IPS DF 4.7 (cell line): ENCODE measurements around the gene CITED1.
"Not testable (repeated sequence)": the region's sequence is repeated elsewhere in the genome, so short reads cannot be mapped to it uniquely, and the experiment has no call there.

Source experiments
- DNase-seq: peaks from one replicate; pipeline ENCODE4 v3.0.0-alpha.2; 2013; ENCODE audit warnings: low spot score; ENCODE audit errors: extremely low read depth

Gene CITED1, protein sequence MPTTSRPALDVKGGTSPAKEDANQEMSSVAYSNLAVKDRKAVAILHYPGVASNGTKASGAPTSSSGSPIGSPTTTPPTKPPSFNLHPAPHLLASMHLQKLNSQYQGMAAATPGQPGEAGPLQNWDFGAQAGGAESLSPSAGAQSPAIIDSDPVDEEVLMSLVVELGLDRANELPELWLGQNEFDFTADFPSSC

DNA sequence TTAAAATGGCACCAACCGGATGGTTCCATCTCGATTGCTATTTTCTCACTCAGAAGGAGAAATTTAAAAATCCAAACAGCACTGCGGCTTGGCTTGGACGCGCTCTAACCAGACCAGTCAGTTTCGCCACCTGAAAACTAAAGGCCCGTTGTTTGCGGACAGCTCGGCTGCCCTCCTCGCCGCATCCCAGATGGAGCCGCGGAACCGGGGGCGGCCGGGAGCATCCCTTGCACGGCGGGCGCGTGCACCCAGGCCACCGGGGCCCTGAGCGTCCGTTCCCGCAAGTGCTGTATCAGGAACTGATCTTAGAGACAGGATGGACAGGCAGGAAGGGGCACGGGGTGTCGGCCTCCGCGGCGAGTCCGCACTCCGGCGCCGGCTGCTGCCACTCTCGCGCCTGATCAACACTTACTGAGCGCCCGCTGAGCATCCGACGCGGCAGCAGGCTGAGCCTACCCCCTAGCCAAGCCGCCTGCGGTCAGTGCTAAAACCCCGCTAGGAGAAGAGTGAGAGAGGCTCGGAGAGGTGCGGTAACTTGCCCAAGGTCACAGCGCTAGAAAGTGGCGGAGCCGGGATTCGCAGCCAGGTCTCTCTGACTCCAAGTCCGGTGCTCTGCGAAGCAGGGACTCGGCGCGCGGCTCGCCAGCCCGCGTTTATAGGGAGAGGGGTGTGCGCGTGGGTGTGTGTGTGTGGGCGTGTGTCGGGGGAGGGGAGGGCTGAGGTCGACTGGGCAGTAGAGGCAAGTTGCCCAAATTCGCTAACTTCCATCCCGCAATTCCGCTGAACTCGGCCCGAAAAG, at the start of gene CITED1:
Gene CITED1, minus strand, starts transcription at position 629 of the 799 bp plus-strand sequence. CDS start 3,045 bp downstream, outside the sequence.
- DNase-seq: no peak

DNA sequence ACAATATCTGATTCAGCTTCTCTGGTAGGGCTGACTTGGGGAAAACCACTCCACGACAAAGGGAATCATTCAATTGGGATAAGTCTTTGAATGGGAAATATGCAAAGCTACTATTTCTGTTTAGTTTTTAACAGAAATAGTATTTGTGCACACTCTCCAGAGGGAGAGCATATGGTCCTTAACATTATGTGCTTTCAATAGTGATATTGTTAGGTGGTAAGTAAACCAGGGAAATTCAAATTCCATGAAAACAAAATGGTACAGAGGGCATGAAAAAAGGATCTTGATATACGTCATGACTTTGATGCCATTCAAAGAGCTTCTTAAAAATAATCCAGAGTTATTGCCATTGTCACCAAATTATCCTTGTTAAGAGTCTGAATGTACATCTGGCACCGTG, 47.1 kb upstream of the CITED1 start:
- DNase-seq: no peak

DNA sequence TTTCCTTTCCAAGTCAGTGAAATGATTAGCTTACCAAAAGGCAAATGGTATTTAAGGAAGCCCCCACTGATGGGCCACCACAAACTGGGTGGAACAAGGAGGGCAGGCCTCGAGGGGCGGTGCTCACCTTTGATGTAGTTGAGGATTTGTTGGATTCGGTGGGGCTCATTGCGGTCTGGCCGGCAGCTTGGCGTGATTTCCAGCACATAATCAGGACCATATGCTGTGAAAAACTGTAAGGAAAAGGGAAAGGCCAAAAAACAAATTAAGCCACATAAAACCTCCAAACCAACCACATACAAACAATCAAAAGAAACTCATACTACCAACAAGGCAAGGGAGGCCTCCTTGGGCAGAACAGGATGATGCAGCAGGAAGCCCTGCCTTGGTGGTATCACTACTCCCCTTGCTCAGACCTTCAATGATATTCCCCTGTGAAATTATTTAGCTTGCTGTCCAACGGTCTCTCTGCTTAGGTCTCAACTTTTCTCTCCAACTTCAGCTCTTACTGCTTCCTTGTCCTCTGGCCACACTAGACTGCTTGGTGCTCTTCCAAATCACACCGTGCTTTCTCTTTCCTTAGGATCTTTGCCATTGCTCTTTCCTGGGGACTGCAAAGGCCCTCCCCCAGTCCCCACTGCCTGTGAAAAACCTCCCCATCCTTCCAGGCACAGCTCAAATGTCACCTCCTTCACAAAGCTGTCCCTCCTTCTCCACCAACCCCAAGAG, 46.1 kb upstream of the CITED1 start:
- DNase-seq: no peak

DNA sequence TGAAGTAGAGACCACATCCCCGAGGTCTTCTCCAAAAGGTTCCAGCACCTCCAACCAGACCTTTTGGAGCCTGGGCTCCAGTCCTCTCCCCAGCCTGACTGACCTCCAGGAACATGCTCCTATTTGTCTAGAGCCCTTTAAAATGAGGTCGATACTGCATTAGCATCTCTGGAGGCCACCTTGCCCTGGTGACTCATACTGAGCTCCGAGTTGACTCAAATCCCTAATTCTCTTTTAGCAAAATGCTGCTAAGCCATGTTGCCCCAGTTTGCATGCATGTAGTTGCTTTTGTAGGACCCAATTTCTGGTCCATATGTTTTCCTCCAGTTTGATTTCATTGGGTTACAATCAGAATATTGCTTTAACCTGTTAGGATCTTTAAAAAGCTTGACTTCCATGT, 43.5 kb upstream of the CITED1 start:
- DNase-seq: no peak

DNA sequence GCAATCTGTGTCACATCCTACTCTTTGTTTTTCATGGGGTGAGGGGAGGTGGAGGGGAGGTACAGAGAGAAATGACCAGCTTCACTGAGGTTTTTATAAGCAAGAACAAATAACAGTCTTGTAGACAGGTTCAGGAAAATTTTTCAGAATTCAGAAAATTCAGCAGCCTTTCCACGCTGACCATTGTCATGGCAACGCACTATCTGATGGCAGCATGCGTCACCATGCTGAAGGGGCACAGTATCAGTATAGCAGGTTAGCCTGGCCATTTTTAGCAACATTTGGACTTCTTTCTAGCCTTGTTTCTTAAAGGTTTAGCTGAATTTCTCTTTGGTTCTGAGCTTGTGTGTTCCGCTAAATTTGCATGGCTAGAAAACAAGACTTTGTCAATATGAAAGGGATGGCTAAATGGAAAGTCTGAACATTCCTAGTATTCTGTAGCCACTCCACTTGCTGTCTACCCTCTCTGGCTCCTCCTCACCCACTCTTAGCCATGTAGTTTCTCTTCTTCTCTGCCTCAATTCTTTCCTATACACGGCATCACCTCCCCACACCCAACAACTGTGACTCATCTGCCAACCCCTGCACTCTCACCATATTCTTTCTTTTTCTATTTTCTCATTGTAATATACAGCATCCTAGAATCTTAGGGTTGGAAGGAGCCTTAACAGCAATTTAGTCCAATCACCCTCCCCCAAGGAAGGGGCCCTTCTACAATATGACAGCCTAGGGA, 42.7 kb upstream of the CITED1 start:
- DNase-seq: no peak

DNA sequence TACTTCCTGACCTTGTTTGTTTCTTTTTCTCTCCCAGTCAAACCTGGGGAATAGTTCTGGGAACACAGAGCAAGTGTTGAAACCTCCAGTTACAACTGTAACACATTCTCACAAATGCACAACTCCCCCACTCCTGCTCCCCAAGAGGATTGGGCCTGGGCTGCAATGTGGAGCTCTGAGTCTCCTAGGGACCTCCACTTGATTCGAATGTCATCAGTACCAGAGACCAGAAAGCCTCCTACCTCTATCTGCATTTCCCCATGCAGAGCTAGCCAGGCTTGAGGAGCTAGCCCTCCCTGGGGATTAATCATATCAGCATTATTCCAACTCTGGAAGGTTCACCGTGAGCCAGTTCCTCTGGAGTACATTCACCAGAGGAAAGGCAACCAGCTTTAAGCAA, 41.7 kb upstream of the CITED1 start:
- DNase-seq: no peak

DNA sequence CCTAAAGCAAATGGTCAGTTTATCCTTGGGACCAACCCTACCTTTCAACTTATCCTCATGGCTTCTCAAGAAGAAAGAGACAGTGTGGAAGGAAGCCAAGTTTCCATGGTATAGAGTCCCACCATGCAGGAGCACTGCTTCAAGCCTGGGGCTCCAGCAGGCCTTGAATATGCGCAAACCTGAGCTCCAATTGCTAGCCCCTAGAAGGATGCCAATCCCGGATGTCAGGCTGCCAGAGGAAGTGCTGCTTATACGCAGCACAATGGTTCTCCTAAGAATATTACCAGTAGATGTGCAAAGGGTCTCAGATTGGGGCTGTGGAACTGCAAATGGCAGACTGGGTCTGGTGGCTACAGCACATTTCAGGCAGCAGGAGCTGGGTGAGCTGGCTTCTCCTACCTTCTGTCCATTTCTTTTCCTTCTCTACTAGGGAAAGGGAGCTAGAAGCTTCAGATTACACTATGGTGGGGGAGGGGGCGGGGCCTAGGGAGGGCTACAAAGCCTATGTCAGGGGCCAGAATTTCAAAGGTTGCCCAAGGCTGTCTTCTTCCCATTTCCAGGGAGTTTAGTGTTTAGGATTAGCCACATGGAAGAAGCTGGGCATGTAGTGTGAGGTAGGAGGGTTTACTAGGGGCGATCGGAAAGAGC, 40.7 kb upstream of the CITED1 start:
- DNase-seq: peak; percentile 7

DNA sequence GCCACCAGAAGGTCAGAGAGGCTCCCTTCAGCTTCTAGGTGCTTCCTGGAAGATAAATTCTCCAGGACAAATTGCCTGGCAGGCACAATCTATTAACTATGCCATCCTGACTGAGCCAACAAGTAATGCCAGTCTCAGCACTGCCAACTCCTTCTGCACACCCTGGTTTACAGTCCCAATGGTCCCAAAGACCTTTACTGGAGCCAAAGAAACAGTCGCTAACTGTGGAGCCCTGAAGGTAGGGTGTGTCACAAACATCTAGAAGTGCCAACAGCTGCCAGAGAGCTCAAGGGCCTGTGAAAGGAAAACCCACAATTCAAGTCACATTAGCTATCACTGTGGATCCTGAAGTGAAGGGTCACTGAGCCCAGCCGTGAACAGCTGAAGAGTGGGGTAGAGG, 34.9 kb upstream of the CITED1 start:
- DNase-seq: no peak

DNA sequence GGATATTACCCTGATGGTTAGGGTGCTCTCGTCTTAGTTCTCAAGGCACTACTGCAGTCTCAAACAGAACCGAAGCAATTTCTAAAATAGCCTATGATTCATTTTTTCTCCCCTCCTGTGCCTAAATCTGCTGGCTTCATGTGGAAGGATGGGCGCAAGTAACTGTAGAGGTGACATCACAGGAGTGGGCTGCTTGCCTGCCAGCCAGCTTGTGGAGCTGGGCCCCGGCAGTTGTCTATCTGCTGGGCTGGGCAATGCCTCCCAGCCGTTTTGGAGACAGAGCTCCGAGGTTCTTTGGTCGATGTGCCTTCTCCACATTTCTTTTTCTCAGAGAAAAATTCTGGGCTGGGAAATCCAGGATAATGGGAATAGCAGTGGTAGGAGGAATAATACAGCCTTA, 34.3 kb upstream of the CITED1 start:
- no peak for DNase-seq

DNA sequence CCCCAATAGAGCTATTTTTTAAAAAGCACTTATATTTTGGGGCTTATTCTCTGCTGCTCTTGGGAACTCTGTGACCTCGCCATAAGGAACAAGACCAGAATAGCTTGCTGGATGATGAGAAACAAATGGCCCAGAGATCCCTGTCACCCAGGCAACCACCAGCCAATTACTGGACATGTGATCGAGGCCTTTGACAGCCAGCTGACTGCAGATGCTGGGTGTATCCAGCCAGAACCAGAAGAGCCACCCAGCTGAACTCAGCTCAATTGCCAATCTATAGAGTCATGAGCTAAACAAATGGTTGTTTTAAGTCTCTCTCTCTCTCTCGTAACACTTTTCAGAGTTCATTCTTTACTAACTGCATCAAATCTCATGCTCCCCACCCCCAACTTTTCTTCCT, 24.4 kb upstream of the CITED1 start:
- DNase-seq: no peak

DNA sequence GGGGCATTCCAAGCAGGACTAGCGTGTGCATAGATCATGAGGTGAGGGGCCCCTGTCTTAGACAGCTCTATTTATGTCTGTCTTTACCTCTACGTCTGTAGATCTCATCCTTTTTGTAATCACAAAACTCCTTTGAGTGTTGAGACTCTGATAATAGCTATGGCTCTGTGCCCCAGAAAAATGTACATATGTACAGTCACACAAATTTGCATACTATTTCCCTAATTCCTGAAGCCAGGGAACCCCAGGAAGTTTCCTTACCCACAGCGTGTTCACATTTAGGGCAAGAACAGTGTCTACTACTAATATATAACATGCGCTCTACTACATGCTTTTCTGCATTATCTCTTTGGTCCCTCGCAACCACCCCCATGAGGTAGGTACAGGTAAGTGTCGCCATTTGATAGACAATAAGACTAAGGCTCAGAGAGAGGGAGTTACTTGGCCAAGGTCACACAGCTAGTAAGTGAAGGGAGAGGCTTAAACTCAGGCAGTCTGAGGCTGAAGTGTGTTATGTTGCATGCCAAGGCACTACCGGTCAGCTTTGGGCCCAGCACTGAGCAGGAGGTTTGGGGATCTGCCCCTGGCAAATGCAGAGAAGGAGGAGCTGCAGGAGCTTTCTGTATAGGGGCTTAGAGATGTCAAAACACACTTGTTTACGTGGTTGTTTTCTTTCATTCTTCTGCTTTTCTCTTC, 21.0 kb upstream of the CITED1 start:
- DNase-seq: no peak

DNA sequence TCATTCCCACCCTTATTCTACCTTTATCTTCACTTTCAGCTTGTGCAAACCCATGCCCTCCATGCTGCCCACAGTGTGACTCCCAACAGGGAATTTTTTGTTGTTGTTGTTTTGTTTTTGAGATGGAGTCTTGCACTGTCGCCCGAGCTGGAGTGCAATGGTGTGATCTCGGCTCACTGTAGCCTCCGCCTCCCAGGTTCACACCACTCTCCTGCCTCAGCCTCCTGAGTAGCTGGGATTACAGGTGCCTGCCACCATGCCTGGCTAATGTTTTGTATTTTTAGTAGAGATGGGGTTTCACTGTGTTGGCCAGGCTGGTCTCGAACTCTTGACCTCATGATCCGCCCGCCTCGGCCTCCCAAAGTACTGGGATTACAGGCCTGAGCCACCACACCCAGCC, 13.9 kb upstream of the CITED1 start:
- not testable (repeated sequence) for DNase-seq

DNA sequence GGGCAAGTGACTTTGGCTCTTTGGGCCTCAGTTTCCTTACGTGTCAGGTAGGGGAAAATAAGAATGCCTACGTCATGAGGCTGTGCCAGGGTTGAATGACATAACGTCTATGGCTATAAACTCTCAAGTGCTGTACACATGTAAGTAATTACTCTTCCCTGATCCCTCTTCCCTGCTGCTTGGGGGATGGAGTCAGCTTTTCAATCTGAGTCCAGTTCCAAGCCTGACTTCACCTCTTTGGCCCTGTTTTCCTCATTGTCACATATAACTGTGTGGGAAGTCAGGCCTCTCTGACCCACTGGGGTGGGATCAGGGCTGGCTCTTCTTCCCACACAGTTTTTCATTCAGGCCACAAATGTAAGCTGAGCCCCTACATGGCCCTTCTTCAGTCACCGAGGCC, 11.4 kb upstream of the CITED1 start:
- DNase-seq: no peak

DNA sequence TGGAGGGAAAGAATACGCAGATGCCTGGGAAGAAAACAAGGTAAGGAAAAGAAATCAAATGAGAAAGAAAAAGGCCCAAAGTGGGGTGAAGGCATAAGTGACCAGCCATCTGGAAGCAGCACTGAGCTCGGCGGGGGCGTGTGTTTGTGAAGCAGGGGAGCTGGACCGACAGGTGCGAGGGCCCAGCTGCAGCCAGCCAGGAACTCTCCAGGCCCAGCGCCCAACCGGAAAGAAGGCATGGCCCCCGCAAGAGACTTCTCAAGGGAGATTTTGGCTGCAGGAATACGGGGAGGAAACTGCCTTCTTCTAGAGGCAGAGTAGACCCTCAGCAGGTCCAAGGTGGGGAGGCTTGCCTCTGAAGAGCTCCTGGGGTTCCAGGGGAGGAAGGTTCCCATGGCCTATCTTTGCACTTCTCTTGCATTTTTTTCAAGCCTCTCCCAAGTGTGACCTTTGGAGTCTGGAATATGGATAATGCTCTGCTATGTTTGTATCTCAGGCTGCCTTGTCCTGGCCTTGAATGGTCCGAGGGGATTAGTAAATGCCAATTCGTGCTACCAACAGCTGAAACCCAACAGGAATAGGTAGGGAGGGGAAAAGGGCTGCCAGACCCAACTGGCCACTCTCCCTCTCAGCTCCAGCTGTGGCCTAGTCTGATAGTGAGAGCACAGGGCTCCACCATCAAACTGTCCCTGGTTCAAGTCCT, 10.8 kb upstream of the CITED1 start:
- DNase-seq: no peak

DNA sequence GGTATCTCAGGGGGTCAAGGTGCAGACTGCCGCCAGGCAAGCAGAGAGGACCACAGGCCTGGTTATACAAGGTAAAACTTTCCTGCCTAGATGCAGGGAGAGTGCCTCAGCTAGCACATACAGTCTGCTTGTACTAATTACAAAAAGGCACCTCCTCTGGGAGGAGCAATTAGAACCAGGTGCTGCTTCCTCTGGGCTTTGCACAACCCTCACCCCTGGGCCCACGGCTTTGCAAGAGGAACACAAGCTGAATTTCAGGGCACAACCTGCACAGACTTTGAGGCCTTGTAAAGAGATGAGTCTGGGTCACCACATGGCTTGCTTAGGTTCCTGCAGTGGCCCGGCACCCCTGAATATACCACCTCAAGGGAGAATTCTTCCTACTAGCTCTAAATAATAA, 9.2 kb upstream of the CITED1 start:
- DNase-seq: no peak

DNA sequence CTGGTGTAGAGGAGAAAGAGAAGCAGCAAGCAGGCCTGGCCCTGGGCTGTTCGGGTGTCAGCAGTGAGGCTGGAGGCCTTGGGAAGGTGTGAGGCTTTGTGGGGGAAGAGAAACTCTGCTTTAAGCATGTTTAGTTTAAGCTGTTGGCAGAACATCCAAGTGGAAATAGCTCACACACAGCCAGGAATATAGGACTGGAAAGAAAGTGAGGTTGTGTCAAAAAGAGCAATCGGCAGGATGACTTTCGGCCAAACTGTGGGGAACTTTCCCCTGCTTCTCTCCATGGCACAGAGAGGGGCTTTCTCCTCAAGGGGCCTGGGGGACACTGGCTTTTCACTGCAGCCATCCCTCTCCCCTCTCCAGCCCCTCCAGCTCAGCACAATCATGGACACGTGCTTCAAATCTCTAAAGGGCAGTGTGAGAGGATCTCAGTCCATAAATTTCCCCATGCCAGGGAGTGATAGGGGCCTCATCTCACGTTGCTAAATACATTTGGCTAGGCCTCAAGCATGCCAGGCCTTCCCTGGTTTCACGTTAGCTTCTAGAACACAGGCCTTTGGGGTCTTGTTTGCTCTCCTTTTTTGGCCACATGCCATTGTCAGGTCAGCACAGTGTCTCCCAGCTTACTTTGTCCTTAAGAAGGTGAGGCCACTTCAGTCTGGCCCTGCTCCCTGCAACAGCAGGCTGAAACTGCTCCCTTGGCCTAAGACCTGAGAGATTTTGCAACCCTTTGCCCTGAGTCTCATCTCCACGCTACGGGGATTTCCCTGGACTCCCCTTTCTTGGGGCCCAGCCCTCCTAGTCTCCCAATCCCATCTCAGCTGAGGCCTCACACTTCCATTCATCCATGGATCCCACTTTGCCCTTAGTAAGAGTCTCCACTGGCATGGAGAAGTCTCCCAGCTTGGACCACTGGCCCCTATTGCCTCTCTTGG, 8.3 kb upstream of the CITED1 start:
- DNase-seq: no peak

DNA sequence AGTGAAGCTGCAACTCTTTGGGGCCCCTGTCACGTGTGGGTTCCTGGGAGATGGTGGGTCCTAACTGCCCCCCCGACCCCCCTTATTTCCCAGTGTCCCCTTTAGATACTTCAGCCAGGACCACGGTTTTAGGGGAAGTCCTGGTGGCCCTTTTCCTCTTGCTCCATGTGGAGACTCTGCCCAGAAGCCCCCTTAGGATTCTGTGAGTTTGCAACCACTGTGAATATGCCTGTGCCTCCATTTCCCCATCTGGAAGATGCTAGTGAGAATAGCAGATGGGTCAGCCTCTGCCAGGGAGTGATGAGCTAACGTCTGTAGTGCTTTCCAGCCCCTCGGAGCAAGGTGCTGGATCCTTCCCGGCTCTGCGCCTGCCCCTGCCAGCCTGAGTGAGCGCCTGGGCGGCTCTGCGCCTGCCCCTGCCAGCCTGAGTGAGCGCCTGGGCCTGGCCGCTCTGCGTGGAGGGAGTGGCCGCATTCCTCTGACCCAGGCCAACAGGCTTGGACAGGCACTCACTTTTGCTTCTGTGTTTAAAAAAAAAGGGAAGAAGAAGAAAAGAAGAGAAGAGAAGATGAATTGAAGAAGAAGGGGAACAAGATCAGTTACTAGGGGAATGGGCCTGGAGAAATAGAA, 6.7 kb upstream of the CITED1 start:
- DNase-seq: no peak

DNA sequence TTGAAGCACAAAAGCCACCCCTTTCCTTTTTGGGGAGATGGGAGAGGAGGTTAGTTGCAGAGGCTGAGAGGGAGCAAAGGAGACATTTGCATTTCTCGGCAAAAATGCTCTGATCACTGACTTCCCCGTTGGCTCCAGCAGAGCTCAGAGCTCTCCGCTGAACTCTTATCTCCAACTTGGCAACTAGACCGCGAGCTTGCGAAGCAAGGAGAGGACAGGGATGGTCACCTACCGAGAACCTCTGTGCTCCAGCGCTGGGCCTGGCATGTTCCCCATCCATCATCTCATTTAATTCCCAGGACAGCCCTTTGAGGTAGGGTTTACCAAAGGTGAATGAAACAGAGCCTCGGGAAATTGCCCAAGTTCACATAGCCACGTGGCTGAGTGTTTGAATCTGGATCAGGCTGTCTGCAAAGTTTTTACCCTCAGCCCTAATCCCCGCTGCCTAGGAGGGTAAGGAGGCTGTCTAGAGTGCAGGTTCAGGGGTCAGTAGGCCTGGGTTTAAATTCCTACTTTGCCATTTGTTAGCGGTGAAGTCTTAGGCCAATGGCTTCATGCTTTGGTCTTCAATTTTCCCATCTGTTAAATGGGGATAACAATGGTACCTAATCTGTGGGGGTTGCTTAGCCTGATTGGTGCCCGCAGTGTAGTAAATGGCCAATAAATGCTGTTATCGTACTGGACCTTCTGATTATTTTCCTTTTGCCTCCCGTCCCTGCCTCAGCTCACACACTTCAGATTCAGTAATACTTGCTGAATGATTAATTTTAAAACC, 3.8 kb upstream of the CITED1 start:
- no peak for DNase-seq
